Inferior parietal cortex (tissue), 1 donor: ENCODE data around the gene TBC1D2B.
"Not testable (repeated sequence)": the region's sequence is repeated elsewhere in the genome, so short reads cannot be mapped to it uniquely, and the experiment has no call there.

ENCODE experiments used
- DNase-seq: peaks from one replicate; pipeline ENCODE4 v3.0.0-alpha.2; 2016; ENCODE audit errors: extremely low spot score

Gene TBC1D2B

GRCh38 chr15:77988347-77989295 is 88.9 kb downstream of the TBC1D2B start:
- DNase-seq = no peak

- not testable (repeated sequence) for DNase-seq
These were observed 89.8 kb downstream of the TBC1D2B start for GRCh38 chr15:77987765-77988136.

- DNase-seq = no peak
These were observed 90.4 kb downstream of the TBC1D2B start for GRCh38 chr15:77986891-77987764.

- no peak for DNase-seq
These were observed 91.5 kb downstream of the TBC1D2B start for GRCh38 chr15:77985931-77986480.

GRCh38 chr15:77985031-77985930 is 92.2 kb downstream of the TBC1D2B start:
- DNase-seq = no peak

- no peak for DNase-seq
These were observed 93.1 kb downstream of the TBC1D2B start for GRCh38 chr15:77984446-77984861.

- DNase-seq = no peak
These were observed 93.6 kb downstream of the TBC1D2B start for GRCh38 chr15:77983708-77984445.

GRCh38 chr15:77983091-77983707 is 94.3 kb downstream of the TBC1D2B start:
- no peak for DNase-seq

- DNase-seq = no peak
These were observed 95.4 kb downstream of the TBC1D2B start for GRCh38 chr15:77982127-77982490.

GRCh38 chr15:77981281-77982126 is 96.0 kb downstream of the TBC1D2B start:
- DNase-seq = no peak

- DNase-seq = not testable (repeated sequence)
These were observed 96.8 kb downstream of the TBC1D2B start for GRCh38 chr15:77980674-77981073.

- DNase-seq = no peak
These were observed 97.4 kb downstream of the TBC1D2B start for GRCh38 chr15:77980098-77980497.

- not testable (repeated sequence) for DNase-seq
These were observed 98.4 kb downstream of the TBC1D2B start for GRCh38 chr15:77979157-77979556.

- not testable (repeated sequence) for DNase-seq
These were observed 98.8 kb downstream of the TBC1D2B start for GRCh38 chr15:77978759-77979145.

- not testable (repeated sequence) for DNase-seq
These were observed 99.4 kb downstream of the TBC1D2B start for GRCh38 chr15:77977903-77978758.

- DNase-seq = not testable (repeated sequence)
These were observed 100.6 kb downstream of the TBC1D2B start for GRCh38 chr15:77976760-77977525.

- not testable (repeated sequence) for DNase-seq
These were observed 101.4 kb downstream of the TBC1D2B start for GRCh38 chr15:77976095-77976450.
